Testis (tissue), 2 donors: ENCODE results near the gene ABITRAM.

Experiments
- CTCF ChIP-seq, 3 experiments: fragments of 450-650 bp in 2 of 3; fragments of 200-600 bp in 1 of 3; sonication (generic) in 1 of 3; IDR thresholded peaks; one replicate each; pipeline ENCODE4 v1.5.1; 2016 to 2019; ENCODE audit warnings: antibody characterized with exemption in 3 of 3, mild to moderate bottlenecking in 2 of 3, moderate library complexity in 1 of 3
- POLR2A ChIP-seq: fragments of 450-650 bp; IDR thresholded peaks from one replicate; pipeline ENCODE4 v1.6.1; 2017; ENCODE audit warnings: antibody characterized with exemption, mild to moderate bottlenecking, moderate library complexity

GRCh38 chr9:108973895-108974294, 39.7 kb downstream of the ABITRAM start:
- TF ChIP-seq CTCF (IDR thresholded peaks at IDR 0.05) (no peak), POLR2A (no peak)
